ENCODE data around the gene RBM20. TPM values are rescaled to one million over a fixed set of nuclear protein-coding genes. Genes with fewer than 3 reads are reported as not detected.

Gene RBM20
- polyA plus RNA-seq, 3 donors, result not detected

DNA sequence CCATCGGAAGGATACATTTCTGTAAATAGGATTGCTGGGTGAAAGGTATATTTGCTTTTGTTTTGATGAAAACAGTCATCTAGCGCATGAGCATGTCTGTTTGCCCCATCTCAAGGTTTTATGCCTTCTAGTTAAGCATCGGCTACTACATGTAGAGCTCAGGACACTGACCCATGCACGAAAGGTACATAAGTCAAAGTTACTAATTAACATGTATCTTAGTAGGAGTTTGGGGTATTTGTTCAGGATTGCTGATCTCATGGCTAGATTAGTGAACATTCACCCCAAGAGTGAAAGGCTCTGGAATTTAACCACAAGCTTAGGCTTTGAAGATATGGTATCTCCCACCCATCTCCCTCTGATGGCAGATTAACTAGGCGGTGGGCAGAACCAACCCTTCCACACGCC is 91.5 kb downstream of the RBM20 start:
- no peaks in the 10 kb centered on the region for H3K79me2 ChIP-seq (ENCODE audit: insufficient read depth, low read length)
- H3K4me3 ChIP-seq (replicated peaks in 1 of 3; ENCODE audit: low read depth in 2 of 3, low read length in 3 of 3), result no peak overlapping the region
- peaks cover 18 to 37% (median 25%) of the 10 kb centered on the region in 3 donors for H3K27me3 Mint-ChIP-seq (ENCODE audit: low read depth in 3 of 3)
- DNase-seq, result no peak
- H3K4me2 ChIP-seq (replicated peaks; ENCODE audit: extremely low read depth, low read length, poor library complexity, severe bottlenecking), result no peak overlapping the region
- H2AFZ ChIP-seq (ENCODE audit: insufficient read depth, low read depth, low read length, poor library complexity, severe bottlenecking), result no peak overlapping the region
- no peaks in the 10 kb centered on the region for H3K4me1 ChIP-seq (ENCODE audit: control insufficient read depth in 1 of 2, insufficient read depth in 2 of 2, low read length in 2 of 2)
- H3K36me3 ChIP-seq (replicated peaks in 1 of 2; ENCODE audit: control insufficient read depth in 1 of 2, insufficient read depth in 2 of 2, low read length in 2 of 2), result no peaks in the 10 kb centered on the region
- H3K9ac ChIP-seq (ENCODE audit: insufficient read depth, low read length, poor library complexity, severe bottlenecking), result no peak overlapping the region
- no peak overlapping the region for H3K4me3 Mint-ChIP-seq
- intact Hi-C loops (cut with micrococcal nuclease), result no loop called here
- peaks cover 26% of the 10 kb centered on the region for H3K4me1 Mint-ChIP-seq
- H3K36me3 Mint-ChIP-seq, result no peaks in the 10 kb centered on the region
- no peaks in the 10 kb centered on the region for H3K9me3 Mint-ChIP-seq
- peaks cover 2 to 5% of the 10 kb centered on the region in 2 donors for H3K27me3 ChIP-seq (ENCODE audit: control insufficient read depth in 2 of 2, insufficient read depth in 2 of 2, low read length in 2 of 2)
- H3K27ac Mint-ChIP-seq, result no peak overlapping the region
- H3K9me3 ChIP-seq (replicated peaks in 1 of 2; ENCODE audit: control insufficient read depth in 1 of 2, insufficient read depth in 1 of 2, low read length in 2 of 2), result no peaks in the 10 kb centered on the region
- H4K20me1 ChIP-seq (ENCODE audit: insufficient read depth, low read length), result no peaks in the 10 kb centered on the region
- no peak overlapping the region for H3K27ac ChIP-seq (ENCODE audit: low read depth in 1 of 2, low read length in 2 of 2)
- TF ChIP-seq, protein P1, sequence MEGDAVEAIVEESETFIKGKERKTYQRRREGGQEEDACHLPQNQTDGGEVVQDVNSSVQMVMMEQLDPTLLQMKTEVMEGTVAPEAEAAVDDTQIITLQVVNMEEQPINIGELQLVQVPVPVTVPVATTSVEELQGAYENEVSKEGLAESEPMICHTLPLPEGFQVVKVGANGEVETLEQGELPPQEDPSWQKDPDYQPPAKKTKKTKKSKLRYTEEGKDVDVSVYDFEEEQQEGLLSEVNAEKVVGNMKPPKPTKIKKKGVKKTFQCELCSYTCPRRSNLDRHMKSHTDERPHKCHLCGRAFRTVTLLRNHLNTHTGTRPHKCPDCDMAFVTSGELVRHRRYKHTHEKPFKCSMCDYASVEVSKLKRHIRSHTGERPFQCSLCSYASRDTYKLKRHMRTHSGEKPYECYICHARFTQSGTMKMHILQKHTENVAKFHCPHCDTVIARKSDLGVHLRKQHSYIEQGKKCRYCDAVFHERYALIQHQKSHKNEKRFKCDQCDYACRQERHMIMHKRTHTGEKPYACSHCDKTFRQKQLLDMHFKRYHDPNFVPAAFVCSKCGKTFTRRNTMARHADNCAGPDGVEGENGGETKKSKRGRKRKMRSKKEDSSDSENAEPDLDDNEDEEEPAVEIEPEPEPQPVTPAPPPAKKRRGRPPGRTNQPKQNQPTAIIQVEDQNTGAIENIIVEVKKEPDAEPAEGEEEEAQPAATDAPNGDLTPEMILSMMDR (IDR thresholded peaks at IDR 0.05), result no peak
- WGBS (ENCODE audit: insufficient coverage), result 100% methylated on average over 4 of the region's 6 CpGs

DNA sequence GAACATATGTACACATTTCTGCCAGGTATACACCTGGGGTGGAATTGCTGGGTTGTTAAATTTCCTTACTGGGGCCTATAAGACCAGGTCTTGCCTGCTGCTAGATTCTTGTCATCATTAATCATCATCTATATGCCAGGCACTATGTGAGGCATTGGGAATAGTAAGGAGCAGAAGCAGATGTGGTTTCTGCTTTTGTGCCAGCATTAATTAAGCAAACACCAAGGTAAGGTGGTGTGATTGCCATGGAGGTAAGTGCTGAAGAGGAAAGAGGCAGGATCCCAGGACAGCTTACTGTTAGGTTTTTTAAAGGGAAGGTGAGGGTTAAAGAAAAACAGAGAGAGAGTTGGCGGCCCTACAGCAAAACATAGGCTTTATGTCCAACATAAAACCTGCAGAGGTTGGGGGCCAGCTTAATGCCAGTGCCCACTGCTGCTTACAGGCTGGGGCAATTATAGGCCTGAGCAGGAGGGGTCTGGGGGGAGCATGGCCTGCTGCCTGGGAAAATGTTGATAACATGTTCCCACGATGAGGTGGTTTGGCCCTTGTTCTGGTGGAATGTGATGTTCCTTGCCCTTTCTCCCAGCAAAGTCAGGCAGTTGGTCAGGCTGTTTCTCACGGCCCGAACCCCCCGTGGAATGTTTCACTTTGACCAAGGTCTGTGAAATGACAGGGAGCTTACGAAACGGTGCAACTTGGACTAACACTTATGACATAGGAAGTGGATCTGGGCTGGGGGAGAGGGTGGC is 93.9 kb downstream of the RBM20 start:
- H3K4me2 ChIP-seq (replicated peaks; ENCODE audit: extremely low read depth, low read length, poor library complexity, severe bottlenecking), result no peak overlapping the region
- no peaks in the 10 kb centered on the region for H3K9me3 Mint-ChIP-seq
- TF ChIP-seq, protein P1 (IDR thresholded peaks at IDR 0.05), result no peak
- no peak overlapping the region for H3K4me3 Mint-ChIP-seq
- no peak overlapping the region for H3K27ac Mint-ChIP-seq
- intact Hi-C loops (cut with micrococcal nuclease), result no loop called here
- H3K27me3 Mint-ChIP-seq (ENCODE audit: low read depth in 3 of 3), result peaks cover 8 to 14% (median 12%) of the 10 kb centered on the region in 3 donors
- H3K4me1 Mint-ChIP-seq, result peaks cover 28% of the 10 kb centered on the region
- no peaks in the 10 kb centered on the region for H4K20me1 ChIP-seq (ENCODE audit: insufficient read depth, low read length)
- WGBS (ENCODE audit: insufficient coverage), result 54% methylated on average over 5 of the region's 7 CpGs
- H3K79me2 ChIP-seq (ENCODE audit: insufficient read depth, low read length), result no peaks in the 10 kb centered on the region
- H3K36me3 ChIP-seq (replicated peaks in 1 of 2; ENCODE audit: control insufficient read depth in 1 of 2, insufficient read depth in 2 of 2, low read length in 2 of 2), result no peaks in the 10 kb centered on the region
- no peak overlapping the region for H3K9ac ChIP-seq (ENCODE audit: insufficient read depth, low read length, poor library complexity, severe bottlenecking)
- no peaks in the 10 kb centered on the region for H3K9me3 ChIP-seq (replicated peaks in 1 of 2; ENCODE audit: control insufficient read depth in 1 of 2, insufficient read depth in 1 of 2, low read length in 2 of 2)
- H2AFZ ChIP-seq (ENCODE audit: insufficient read depth, low read depth, low read length, poor library complexity, severe bottlenecking), result no peak overlapping the region
- H3K4me3 ChIP-seq (replicated peaks in 1 of 3; ENCODE audit: low read depth in 2 of 3, low read length in 3 of 3), result no peak overlapping the region
- peaks cover 2 to 4% of the 10 kb centered on the region in 2 donors for H3K27me3 ChIP-seq (ENCODE audit: control insufficient read depth in 2 of 2, insufficient read depth in 2 of 2, low read length in 2 of 2)
- no peak overlapping the region for H3K27ac ChIP-seq (ENCODE audit: low read depth in 1 of 2, low read length in 2 of 2)
- peaks cover 0 to 6% of the 10 kb centered on the region in 2 donors for H3K4me1 ChIP-seq (ENCODE audit: control insufficient read depth in 1 of 2, insufficient read depth in 2 of 2, low read length in 2 of 2)
- no peak for DNase-seq
- H3K36me3 Mint-ChIP-seq, result no peaks in the 10 kb centered on the region

Data from CD14-positive monocyte (primary cell).